HG02885 (cell line): ENCODE data around the gene ARRDC4.
"Not testable (repeated sequence)": the region's sequence is repeated elsewhere in the genome, so short reads cannot be mapped to it uniquely, and the experiment has no call there.

Source experiments
- ATAC-seq: cut with Tn5 transposase; IDR thresholded peaks from one replicate; pipeline ENCODE4 v1.9.1; 2021; ENCODE audit warnings: mild to moderate bottlenecking; ENCODE audit not compliant: unreplicated experiment, poor library complexity

The ARRDC4 gene

GRCh38 chr15:97963779-97964178 lies 3.3 kb downstream of the ARRDC4 start:
- no peak for ATAC-seq

GRCh38 chr15:97966246-97966645 lies 5.7 kb downstream of the ARRDC4 start:
- no peak for ATAC-seq

GRCh38 chr15:97966924-97967620 lies 6.6 kb downstream of the ARRDC4 start:
- no peak for ATAC-seq

- no peak for ATAC-seq
Observed at GRCh38 chr15:97967881-97968280, 7.4 kb downstream of the ARRDC4 start.

- no peak for ATAC-seq
Observed at GRCh38 chr15:97968380-97968779, 7.9 kb downstream of the ARRDC4 start.

GRCh38 chr15:97972366-97972765 lies 11.9 kb downstream of the ARRDC4 start:
- ATAC-seq, result no peak

- no peak for ATAC-seq
Observed at GRCh38 chr15:97976129-97976528, 15.6 kb downstream of the ARRDC4 start.

DNA sequence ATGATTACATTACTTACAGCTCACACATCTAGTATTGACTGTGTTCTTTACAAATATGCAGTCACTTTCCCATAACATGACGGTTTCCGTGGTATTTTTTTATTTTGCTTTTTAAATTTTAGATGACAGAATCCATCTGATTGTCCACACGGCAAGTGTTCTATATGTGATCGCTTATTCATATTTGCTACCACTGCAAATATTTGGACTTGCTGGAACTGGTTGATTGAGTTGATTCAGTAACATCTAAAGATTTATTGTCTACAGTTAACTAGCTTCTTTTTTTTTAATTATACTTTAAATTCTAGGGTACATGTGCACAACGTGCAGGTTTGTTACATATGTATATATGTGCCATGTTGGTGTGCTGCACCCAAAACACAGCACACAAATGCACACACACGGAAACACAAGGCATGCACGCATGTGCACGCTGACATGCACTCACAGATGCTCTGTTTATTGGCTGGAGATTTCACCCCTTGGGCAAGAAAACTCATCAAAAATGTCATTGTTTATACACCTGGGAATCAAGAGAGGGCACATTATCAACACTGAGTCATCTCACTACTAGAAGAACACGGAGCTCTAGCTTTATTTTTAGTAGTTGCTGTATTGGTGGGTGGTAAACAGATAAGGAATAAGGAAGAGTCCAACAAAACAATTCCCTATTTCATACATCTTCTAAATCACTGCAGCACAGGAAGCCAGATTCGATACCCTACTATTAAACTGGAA lies 16.4 kb downstream of the ARRDC4 start:
- ATAC-seq, result no peak

DNA sequence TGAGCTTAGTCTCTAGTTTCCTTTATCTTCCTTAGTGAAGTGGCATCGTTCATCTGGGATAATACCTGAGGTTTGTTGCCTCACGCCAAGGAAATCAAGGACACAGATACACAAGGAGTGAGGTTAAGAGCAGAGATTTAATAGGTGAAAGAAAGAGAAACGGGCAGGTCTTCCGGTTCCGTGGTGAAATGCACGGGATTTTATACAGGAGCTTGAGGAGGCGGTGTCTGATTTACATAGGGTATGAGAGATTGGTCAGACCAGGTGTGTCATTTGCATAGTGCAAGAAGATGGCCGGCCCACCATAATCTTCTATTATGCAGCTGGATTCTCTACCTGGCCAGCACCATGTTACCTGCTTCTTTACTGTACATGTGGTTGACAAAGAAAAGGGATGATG lies 17.2 kb downstream of the ARRDC4 start:
- ATAC-seq, result no peak

DNA sequence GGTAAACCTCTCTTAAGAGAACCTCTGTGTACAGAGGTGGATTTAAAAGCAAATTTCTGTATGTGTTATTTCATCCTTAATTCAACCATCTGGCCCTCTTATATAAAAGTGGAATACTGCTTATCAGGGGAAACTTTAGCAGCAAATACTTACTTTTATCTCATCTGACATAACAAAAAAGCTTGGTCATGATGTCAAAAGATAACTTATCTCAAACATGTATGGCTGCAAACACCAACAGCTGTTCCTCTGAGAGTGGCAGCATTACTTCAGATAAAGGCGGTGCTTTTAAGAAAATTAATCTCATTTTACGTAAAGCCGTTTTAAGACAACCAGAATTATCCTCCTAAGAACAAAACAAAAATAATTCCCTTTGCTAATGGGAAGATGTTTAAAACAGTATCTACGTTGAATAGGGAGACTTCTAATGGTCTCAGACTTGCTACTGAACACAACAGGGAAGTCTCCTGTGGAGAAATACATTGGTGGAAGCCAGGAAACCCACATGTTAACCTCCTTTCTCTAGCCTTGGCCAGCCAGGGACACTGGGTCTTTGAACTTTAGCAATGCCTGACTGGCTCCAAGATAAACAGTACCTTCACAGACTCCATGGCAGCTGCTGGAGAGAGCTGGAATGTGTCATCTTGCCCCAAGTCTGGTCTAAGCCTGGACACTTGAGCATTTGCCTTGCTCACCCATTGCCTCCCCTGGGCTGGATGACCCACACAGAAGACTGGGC lies 18.1 kb downstream of the ARRDC4 start:
- no peak for ATAC-seq

DNA sequence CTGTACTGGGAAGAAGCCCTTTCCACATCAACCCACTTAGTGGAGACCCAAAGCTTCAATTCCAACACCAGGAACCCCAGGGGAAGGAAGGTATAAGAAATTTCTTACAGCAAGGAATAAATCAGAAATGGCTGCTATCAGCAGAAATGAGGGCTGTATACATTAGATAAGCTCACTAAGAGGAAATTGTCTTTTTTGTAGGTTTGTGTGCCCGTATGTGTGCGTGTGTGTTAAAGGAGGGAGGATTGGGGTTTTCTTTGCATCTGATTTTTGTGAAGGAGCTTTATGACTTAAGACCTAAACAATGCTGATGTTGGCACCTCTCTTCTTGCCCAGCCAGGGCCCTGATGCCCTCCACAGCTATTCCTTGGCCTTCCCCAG lies 18.6 kb downstream of the ARRDC4 start:
- no peak for ATAC-seq

- no peak for ATAC-seq
Observed at GRCh38 chr15:97981058-97981457, 20.6 kb downstream of the ARRDC4 start.

- no peak for ATAC-seq
Observed at GRCh38 chr15:97981758-97982157, 21.3 kb downstream of the ARRDC4 start.

DNA sequence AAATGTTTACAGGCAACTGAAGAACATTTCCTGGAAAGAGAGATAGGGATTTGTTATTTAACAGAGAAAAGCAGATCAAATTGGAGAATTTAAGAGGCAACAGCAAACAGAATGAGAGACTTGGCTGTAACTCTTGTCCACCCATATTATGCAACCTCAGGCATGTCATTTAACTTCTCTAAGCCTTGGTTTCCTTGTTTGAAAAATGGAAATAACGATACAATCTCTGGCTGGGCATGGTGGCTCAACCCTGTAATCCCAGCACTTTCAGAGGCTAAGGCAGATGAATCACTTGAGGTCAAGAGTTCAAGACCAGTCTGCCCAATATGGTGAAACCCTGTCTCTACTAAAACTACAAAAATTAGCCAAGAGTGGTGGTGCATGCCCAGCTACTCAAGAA lies 23.7 kb downstream of the ARRDC4 start:
- no peak for ATAC-seq

DNA sequence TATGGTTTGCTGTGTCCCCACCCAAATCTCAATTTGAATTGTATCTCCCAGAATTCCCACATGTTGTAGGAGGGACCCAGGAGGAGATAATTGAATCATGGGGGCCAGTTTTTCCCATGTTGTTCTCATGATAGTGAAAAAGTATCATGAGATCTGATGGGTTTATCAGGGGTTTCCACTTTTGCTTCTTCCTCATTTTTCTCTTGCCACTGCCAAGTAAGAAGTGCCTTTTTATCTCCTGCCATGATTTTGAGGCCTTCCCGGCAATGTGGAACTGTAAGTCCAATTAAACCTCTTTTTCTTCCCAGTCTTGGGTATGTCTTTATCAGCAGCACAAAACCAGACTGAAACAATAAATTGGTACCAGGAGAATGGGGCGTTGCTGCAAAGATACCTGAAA lies 25.5 kb downstream of the ARRDC4 start:
- ATAC-seq, result not testable (repeated sequence)

GRCh38 chr15:97986781-97987180 lies 26.3 kb downstream of the ARRDC4 start:
- ATAC-seq, result no peak

- no peak for ATAC-seq
Observed at GRCh38 chr15:97989299-97989698, 28.8 kb downstream of the ARRDC4 start.

- ATAC-seq, result no peak
Observed at GRCh38 chr15:97991972-97992541, 31.6 kb downstream of the ARRDC4 start.

DNA sequence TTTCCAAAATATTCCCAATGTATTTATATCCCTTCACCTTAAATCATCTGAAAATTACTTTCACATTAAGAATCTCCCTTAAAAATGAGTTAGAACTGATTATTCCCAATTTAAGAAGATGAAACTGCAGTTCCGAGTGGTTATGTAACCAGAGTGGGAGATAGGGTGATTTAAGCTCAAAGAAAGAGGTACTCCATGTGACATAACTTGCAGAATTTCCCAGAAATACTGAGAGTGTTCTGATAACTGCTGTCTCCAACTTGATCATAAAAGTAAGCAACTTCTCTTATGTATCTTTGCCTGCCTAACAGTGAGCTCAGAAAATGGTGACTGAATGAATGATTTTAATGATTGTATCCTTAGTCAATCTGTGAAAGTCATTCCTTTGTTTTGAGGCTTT lies 32.3 kb downstream of the ARRDC4 start:
- no peak for ATAC-seq

DNA sequence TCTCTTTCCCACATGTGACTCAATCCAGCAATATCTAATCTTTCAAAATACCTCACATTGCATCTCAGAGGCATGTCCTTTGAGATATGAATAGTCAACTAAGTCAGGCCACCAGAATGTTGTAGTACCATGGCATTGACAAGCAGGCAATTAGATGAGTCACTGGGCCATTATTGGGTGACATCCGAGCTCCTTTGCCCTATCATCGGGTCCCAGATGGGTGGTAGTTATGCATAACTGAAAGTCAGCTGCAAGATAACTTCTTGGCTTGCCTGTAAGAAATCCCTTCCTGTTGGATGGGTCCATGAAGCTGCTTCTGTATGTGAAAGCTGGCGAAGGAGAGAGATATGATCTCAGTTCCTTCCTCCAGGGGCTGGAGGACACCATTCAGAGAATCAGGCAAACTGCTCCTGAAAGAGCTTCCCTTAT lies 32.8 kb downstream of the ARRDC4 start:
- no peak for ATAC-seq

DNA sequence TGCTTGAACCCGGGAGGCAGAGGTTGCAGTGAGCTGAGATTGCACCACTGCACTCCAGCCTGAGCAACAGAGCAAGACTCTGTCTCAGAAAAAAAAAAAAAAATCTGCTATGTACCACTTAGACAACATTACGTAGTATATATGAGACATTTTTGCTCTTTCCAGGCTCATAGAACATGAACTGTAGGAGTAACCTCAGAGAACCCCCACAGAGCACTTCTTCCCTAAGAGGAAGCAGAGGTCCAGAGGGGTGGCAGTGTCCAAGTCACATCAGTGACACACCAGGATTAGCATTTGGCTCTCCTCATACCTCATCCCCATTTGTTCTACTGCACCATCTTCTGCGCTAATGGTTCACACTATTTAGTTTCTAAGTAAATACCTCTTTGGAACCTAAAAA lies 33.7 kb downstream of the ARRDC4 start:
- ATAC-seq, result no peak
